ENCODE data around the gene AFAP1. TPM values are rescaled to one million over a fixed set of nuclear protein-coding genes. Genes with fewer than 3 reads are reported as not detected.

The AFAP1 gene
- total RNA-seq, 1 experiment from 2014 or later = 42.1 TPM

DNA sequence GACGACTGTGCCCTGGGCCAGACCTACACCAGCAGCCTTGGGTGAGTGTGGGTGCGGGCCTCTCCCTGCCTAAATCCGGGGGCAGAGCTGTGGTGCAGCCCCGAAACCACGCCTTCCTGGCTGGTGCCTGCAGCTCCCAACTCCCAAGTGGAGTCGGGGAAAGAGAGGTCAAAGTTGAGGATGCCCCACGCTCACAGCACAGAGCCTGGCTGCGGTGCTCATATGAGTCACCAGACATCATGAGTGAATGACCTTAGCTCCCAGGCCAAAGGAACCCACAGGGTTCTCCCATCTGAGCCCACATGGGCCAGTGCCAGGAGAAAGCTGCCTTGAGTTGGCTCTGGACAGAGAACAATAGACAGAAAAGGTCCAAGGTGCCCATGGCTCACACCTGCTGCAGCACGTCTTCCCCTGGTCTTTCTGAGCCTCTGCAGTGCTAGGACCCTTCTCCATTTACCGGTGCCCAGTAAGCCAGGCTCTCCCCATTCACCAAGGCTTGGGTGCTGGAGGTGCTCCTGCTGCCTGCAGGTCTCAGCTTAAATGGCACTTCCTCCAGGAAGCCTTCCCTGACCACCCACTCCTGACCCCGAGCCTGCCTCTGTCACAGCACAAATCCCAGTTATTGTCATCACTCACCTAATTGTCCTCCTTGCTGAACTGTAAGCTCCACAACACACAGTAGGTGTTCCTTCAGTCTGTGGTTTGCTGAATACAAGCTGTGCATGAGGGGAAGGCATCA, 224.2 kb downstream of the AFAP1 start:
- Histone ChIP-seq H3K4me2 (ENCODE audit: low read length) (no peak overlapping the region), H3K36me3 (ENCODE audit: low read depth, low read length) (no peaks in the 10 kb centered on the region), H2AFZ (ENCODE audit: low read length) (no peak overlapping the region), H3K9me3 (ENCODE audit: low read length) (no peaks in the 10 kb centered on the region), H3K4me3 (ENCODE audit: low read length) (no peak overlapping the region), H3K9ac (ENCODE audit: low read length) (no peak overlapping the region), H3K9me2 (replicated peaks; ENCODE audit: low read length) (no peaks in the 10 kb centered on the region), H3K27ac (ENCODE audit: low read length) (no peak overlapping the region), H3F3A (ENCODE audit: low read length, unreplicated experiment) (no peaks in the 10 kb centered on the region), H3K79me2 (ENCODE audit: low read length) (no peaks in the 10 kb centered on the region), H3K4me1 (ENCODE audit: insufficient read depth, low read length) (no peaks in the 10 kb centered on the region), H4K20me1 (ENCODE audit: low read length) (no peaks in the 10 kb centered on the region), H3K27me3 (ENCODE audit: low read length) (no peaks in the 10 kb centered on the region)
- ChIA-PET POLR2A (ENCODE audit: unreplicated experiment) (no interaction called here), CTCF (no interaction called here)
- intact Hi-C loops (cut with micrococcal nuclease) = no loop called here
- no TSS peak for BruUV-seq (replicated peaks)
- ATAC-seq (no peak), DNase-seq (no peak)
- TF ChIP-seq EZH2 (IDR thresholded peaks at IDR 0.05; ENCODE audit: low read length, unreplicated experiment) = no peak
- no peak for TF ChIP-seq CTCF (conservative IDR thresholded peaks at IDR 0.05; ENCODE audit: low read depth, low read length)
- no peak for TF ChIP-seq EZH2phosphoT487 (IDR thresholded peaks at IDR 0.05; ENCODE audit: borderline replicate concordance, low read length)

- H2AFZ ChIP-seq (ENCODE audit: low read length) = no peak overlapping the region
- intact Hi-C loops (cut with micrococcal nuclease) = no loop called here
- TF ChIP-seq EZH2phosphoT487 (IDR thresholded peaks at IDR 0.05; ENCODE audit: borderline replicate concordance, low read length) (no peak), CTCF (conservative IDR thresholded peaks at IDR 0.05; ENCODE audit: low read depth, low read length) (no peak), EZH2 (IDR thresholded peaks at IDR 0.05; ENCODE audit: low read length, unreplicated experiment) (no peak)
- H4K20me1 ChIP-seq (ENCODE audit: low read length) = no peaks in the 10 kb centered on the region
- no peaks in the 10 kb centered on the region for H3K27me3 ChIP-seq (ENCODE audit: low read length)
- no TSS peak for BruUV-seq (replicated peaks)
- no peak overlapping the region for H3K4me2 ChIP-seq (ENCODE audit: low read length)
- H3K4me1 ChIP-seq (ENCODE audit: insufficient read depth, low read length) = no peaks in the 10 kb centered on the region
- no peak overlapping the region for H3K9ac ChIP-seq (ENCODE audit: low read length)
- DNase-seq (no peak), ATAC-seq (no peak)
- H3K4me3 ChIP-seq (ENCODE audit: low read length) = no peak overlapping the region
- H3K9me2 ChIP-seq (replicated peaks; ENCODE audit: low read length) = no peaks in the 10 kb centered on the region
- ChIA-PET CTCF (no interaction called here), POLR2A (ENCODE audit: unreplicated experiment) (no interaction called here)
- no peaks in the 10 kb centered on the region for H3F3A ChIP-seq (ENCODE audit: low read length, unreplicated experiment)
- no peak overlapping the region for H3K27ac ChIP-seq (ENCODE audit: low read length)
- H3K79me2 ChIP-seq (ENCODE audit: low read length) = no peaks in the 10 kb centered on the region
- no peaks in the 10 kb centered on the region for H3K36me3 ChIP-seq (ENCODE audit: low read depth, low read length)
- no peaks in the 10 kb centered on the region for H3K9me3 ChIP-seq (ENCODE audit: low read length)
These were observed 224.9 kb downstream of the AFAP1 start for GRCh38 chr4:7714738-7715137.

GRCh38 chr4:7714176-7714575, 225.5 kb downstream of the AFAP1 start:
- no peak overlapping the region for H2AFZ ChIP-seq (ENCODE audit: low read length)
- intact Hi-C loops (cut with micrococcal nuclease) = no loop called here
- no peaks in the 10 kb centered on the region for H3K9me2 ChIP-seq (replicated peaks; ENCODE audit: low read length)
- no peaks in the 10 kb centered on the region for H3K9me3 ChIP-seq (ENCODE audit: low read length)
- H3K4me2 ChIP-seq (ENCODE audit: low read length) = no peak overlapping the region
- no peaks in the 10 kb centered on the region for H3K36me3 ChIP-seq (ENCODE audit: low read depth, low read length)
- DNase-seq (no peak), ATAC-seq (no peak)
- no peaks in the 10 kb centered on the region for H3K27me3 ChIP-seq (ENCODE audit: low read length)
- H3K79me2 ChIP-seq (ENCODE audit: low read length) = no peaks in the 10 kb centered on the region
- no peaks in the 10 kb centered on the region for H4K20me1 ChIP-seq (ENCODE audit: low read length)
- no peak overlapping the region for H3K4me3 ChIP-seq (ENCODE audit: low read length)
- H3K9ac ChIP-seq (ENCODE audit: low read length) = no peak overlapping the region
- no peak overlapping the region for H3K27ac ChIP-seq (ENCODE audit: low read length)
- H3F3A ChIP-seq (ENCODE audit: low read length, unreplicated experiment) = no peaks in the 10 kb centered on the region
- ChIA-PET POLR2A (ENCODE audit: unreplicated experiment) (no interaction called here), CTCF (no interaction called here)
- no peaks in the 10 kb centered on the region for H3K4me1 ChIP-seq (ENCODE audit: insufficient read depth, low read length)
- TF ChIP-seq CTCF (conservative IDR thresholded peaks at IDR 0.05; ENCODE audit: low read depth, low read length) (no peak), EZH2phosphoT487 (IDR thresholded peaks at IDR 0.05; ENCODE audit: borderline replicate concordance, low read length) (no peak), EZH2 (IDR thresholded peaks at IDR 0.05; ENCODE audit: low read length, unreplicated experiment) (no peak)
- BruUV-seq (replicated peaks) = no TSS peak
